HepG2 (cell line): Measurements from ENCODE around the gene BTRC. TPM values are rescaled to one million over a fixed set of nuclear protein-coding genes. Genes with fewer than 3 reads are reported as not detected.

ENCODE experiments used
- ATM ChIP-seq: fragments of 450-650 bp; IDR thresholded peaks from 2 replicates; pipeline ENCODE4 v1.7.1; 2017; ENCODE audit warnings: mild to moderate bottlenecking, borderline replicate concordance
- CBFB ChIP-seq: sonication (generic); formaldehyde crosslinking; IDR thresholded peaks from 2 replicates; pipeline ENCODE4 v1.4.0; 2020; ENCODE audit warnings: missing genetic modification reagents
- JUNB ChIP-seq: sonication (generic); formaldehyde crosslinking; IDR thresholded peaks from 2 replicates; pipeline ENCODE4 v1.8.0; 2022; ENCODE audit warnings: missing genetic modification reagents, mild to moderate bottlenecking, borderline replicate concordance
- MBNL3 ChIP-seq: fragments of 250-450 bp; sonication (Bioruptor Pico); conservative IDR thresholded peaks from 2 replicates; pipeline ENCODE4 v1.8.0; 2022; ENCODE audit warnings: mild to moderate bottlenecking, inconsistent platforms
- MNT ChIP-seq: fragments of 450-650 bp; IDR thresholded peaks from 2 replicates; pipeline ENCODE4 v1.6.1; 2016
- NFYC ChIP-seq: IDR thresholded peaks from 2 replicates; pipeline ENCODE4 v1.6.1; 2016; ENCODE audit warnings: missing genetic modification reagents, missing compliant biosample characterization
- POLR2AphosphoS2 ChIP-seq: IDR thresholded peaks from 2 replicates; pipeline ENCODE4 v1.6.1; 2011; ENCODE audit warnings: low read depth, low read length, improper control_type of control experiment
- POLR2AphosphoS5 ChIP-seq: IDR thresholded peaks from 2 replicates; pipeline ENCODE4 v1.6.1; 2012; ENCODE audit warnings: low read depth, low read length
- RBM22 ChIP-seq: fragments of 200-400 bp; formaldehyde crosslinking; optimal IDR thresholded peaks from 2 replicates; pipeline ENCODE3; 2017; ENCODE audit warnings: mild to moderate bottlenecking, low read length, moderate library complexity
- SUZ12 ChIP-seq: fragments of 150-350 bp; IDR thresholded peaks from 2 replicates; pipeline ENCODE4 v1.6.1; 2014; ENCODE audit warnings: low read depth, low read length
- TFE3 ChIP-seq: IDR thresholded peaks from 2 replicates; pipeline ENCODE4 v1.6.1; 2016
- ZBTB3 ChIP-seq: sonication (generic); formaldehyde crosslinking; IDR thresholded peaks from 2 replicates; pipeline ENCODE4 v1.4.0; 2020; ENCODE audit warnings: low read depth, mild to moderate bottlenecking, moderate library complexity, missing genetic modification reagents, borderline replicate concordance
- ZBTB7B ChIP-seq: sonication (generic); formaldehyde crosslinking; IDR thresholded peaks from 2 replicates; pipeline ENCODE4 v1.4.0; 2020; ENCODE audit warnings: missing genetic modification reagents
- ZKSCAN5 ChIP-seq: sonication (generic); formaldehyde crosslinking; IDR thresholded peaks from 2 replicates; pipeline ENCODE4 v1.5.1; 2020; ENCODE audit warnings: mild to moderate bottlenecking, missing genetic modification reagents
- ZNF10 ChIP-seq: sonication (generic); formaldehyde crosslinking; IDR thresholded peaks from 2 replicates; pipeline ENCODE4 v1.4.0; 2020; ENCODE audit warnings: mild to moderate bottlenecking, low read depth, missing genetic modification reagents, borderline replicate concordance
- ZNF280D ChIP-seq: sonication (generic); formaldehyde crosslinking; IDR thresholded peaks from 2 replicates; pipeline ENCODE4 v1.5.1; 2020; ENCODE audit warnings: mild to moderate bottlenecking, missing genetic modification reagents
- ZNF432 ChIP-seq: sonication (generic); formaldehyde crosslinking; IDR thresholded peaks from 2 replicates; pipeline ENCODE4 v1.5.0; 2020; ENCODE audit warnings: missing genetic modification reagents, mild to moderate bottlenecking, borderline replicate concordance
- ZNF44 ChIP-seq: sonication (generic); formaldehyde crosslinking; IDR thresholded peaks from 2 replicates; pipeline ENCODE4 v1.5.1; 2020; ENCODE audit warnings: mild to moderate bottlenecking, missing genetic modification reagents
- ZNF550 ChIP-seq: sonication (generic); formaldehyde crosslinking; IDR thresholded peaks from 2 replicates; pipeline ENCODE4 v1.4.0; 2020; ENCODE audit warnings: mild to moderate bottlenecking, missing genetic modification reagents, borderline replicate concordance
- ZNF556 ChIP-seq: sonication (generic); formaldehyde crosslinking; IDR thresholded peaks from 2 replicates; pipeline ENCODE4 v1.4.0; 2020; ENCODE audit warnings: mild to moderate bottlenecking, missing genetic modification reagents, borderline replicate concordance
- ZNF703 ChIP-seq: sonication (generic); formaldehyde crosslinking; IDR thresholded peaks from 2 replicates; pipeline ENCODE4 v1.5.1; 2020; ENCODE audit warnings: missing genetic modification reagents, mild to moderate bottlenecking, moderate library complexity, borderline replicate concordance
- ZNF782 ChIP-seq: sonication (generic); formaldehyde crosslinking; IDR thresholded peaks from 2 replicates; pipeline ENCODE4 v1.4.0; 2020; ENCODE audit warnings: missing genetic modification reagents, mild to moderate bottlenecking, borderline replicate concordance
- ZNF883 ChIP-seq: sonication (generic); formaldehyde crosslinking; IDR thresholded peaks from 2 replicates; pipeline ENCODE4 v1.5.1; 2020; ENCODE audit warnings: mild to moderate bottlenecking, missing genetic modification reagents; ENCODE audit errors: not compliant biosample characterization
- polyA plus RNA-seq, 8 experiments: library from polyadenylated mRNA; depleted of rRNA in 3 of 8; stranded (reverse) in 7 of 8; unstranded in 1 of 8; fragments of >200 nt; fragmentation: Illumina TruSeq in 4 of 8; extraction: Trizol in 4 of 8; gene quantifications; 2 replicates each; pipeline versions ENCODE4 v1.2.1 to v1.2.3, GENCODE V29; 2011 to 2016; ENCODE audit warnings: low read depth in 4 of 8, missing spikeins in 1 of 8, mixed read lengths in 1 of 8; ENCODE audit not compliant: insufficient read depth in 1 of 8
- total RNA-seq, 5 experiments: library from RNA; depleted of rRNA; stranded (reverse); fragments of >200 nt; fragmentation: Illumina TruSeq; extraction: Trizol; gene quantifications; 2 replicates each; pipeline ENCODE4 v1.2.3, GENCODE V29; 2016; ENCODE audit warnings: low read depth in 1 of 5
- TF ChIP-seq, protein P1 (sequence below): sonication (generic); formaldehyde crosslinking; IDR thresholded peaks from 2 replicates; pipeline ENCODE4 v1.9.0; 2021; ENCODE audit warnings: missing genetic modification reagents, borderline replicate concordance

Gene BTRC
- total and polyA plus RNA-seq, 2 of the 13 experiments (the other 11 are each of a cell fraction or from before 2014, with no cell fraction given), result 12.0 to 14.4 TPM

DNA sequence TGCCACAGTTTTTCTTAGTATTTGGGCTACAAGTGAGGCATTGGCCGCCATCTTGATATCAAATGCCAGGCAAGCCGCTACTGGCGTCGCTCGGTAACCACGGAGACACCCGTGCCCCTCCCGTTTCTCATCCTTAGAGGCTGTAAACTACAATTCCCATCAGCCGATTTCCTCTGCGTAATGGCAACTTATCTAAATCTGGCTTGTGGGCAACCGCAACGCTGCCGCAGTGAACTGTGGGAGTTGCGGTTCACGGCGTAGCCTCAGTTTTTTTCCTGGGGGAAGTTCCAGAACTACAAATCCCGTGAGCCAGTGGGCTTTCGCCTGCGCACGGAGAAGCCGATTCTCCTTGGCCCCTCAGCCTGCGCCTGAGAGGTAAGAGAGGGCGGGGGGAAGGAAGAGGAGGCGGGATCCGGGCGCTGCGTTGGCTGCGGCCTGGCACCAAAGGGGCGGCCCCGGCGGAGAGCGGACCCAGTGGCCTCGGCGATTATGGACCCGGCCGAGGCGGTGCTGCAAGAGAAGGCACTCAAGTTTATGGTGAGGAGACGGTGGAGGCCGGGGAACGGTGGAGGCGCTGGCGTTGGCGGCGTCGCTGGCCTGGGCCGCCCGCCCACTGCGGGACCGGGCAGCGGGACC lies at the start of gene BTRC (continued):
- TF ChIP-seq ZBTB7B (CRISPR knock-in tag) (peak; percentile 20; the same call in 1 of the 2 replicates), CBFB (peak; percentile 98), ZKSCAN5 (CRISPR knock-in tag) (no peak), NFYC (peak; percentile 68), POLR2AphosphoS5 (peak; percentile 77), ZNF703 (CRISPR knock-in tag) (no peak), ZNF550 (no peak), ZNF280D (no peak), RBM22 (peak; percentile 89), ZNF432 (CRISPR knock-in tag) (no peak), SUZ12 (peak; percentile 96), TFE3 (CRISPR knock-in tag) (no peak), ZNF10 (CRISPR knock-in tag) (no peak), ZNF44 (peak; percentile 85), ZBTB3 (no peak; the same call in 1 of the 2 replicates), ZNF883 (CRISPR knock-in tag) (peak; percentile 19), MNT (0 out of 2 replicates have a peak, but pooled peaks have one; percentile 4), ZNF782 (CRISPR knock-in tag) (0 out of 2 replicates have a peak, but pooled peaks have one; percentile 3), JUNB (no peak), MBNL3 (CRISPR knock-in tag) (no peak), ZNF556 (CRISPR knock-in tag) (peak; percentile 85; the same call in 1 of the 2 replicates), ATM (no peak), POLR2AphosphoS2 (no peak)
- TF ChIP-seq, protein P1, sequence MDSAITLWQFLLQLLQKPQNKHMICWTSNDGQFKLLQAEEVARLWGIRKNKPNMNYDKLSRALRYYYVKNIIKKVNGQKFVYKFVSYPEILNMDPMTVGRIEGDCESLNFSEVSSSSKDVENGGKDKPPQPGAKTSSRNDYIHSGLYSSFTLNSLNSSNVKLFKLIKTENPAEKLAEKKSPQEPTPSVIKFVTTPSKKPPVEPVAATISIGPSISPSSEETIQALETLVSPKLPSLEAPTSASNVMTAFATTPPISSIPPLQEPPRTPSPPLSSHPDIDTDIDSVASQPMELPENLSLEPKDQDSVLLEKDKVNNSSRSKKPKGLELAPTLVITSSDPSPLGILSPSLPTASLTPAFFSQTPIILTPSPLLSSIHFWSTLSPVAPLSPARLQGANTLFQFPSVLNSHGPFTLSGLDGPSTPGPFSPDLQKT (CRISPR knock-in tag), result no peak
